SU-DHL-6 (cell line): ENCODE measurements around the gene PDRG1.
"Not testable (repeated sequence)": the region's sequence is repeated elsewhere in the genome, so short reads cannot be mapped to it uniquely, and the experiment has no call there.

ENCODE experiments used
- H2AFZ ChIP-seq: fragments of 200-600 bp; sonication (generic); 2 replicates; pipeline ENCODE4 v1.6.1; 2014; ENCODE audit warnings: low read depth, mild to moderate bottlenecking, moderate library complexity, mixed read lengths, antibody characterized with exemption, low read length; ENCODE audit not compliant: severe bottlenecking
- H3F3A ChIP-seq: fragments of 200-600 bp; shearing (Covaris generic); 2 replicates; pipeline ENCODE4 v1.6.0; 2016; ENCODE audit warnings: antibody characterized with exemption, mild to moderate bottlenecking; ENCODE audit not compliant: insufficient read depth
- H3K27ac ChIP-seq: fragments of 200-600 bp; sonication (generic); 2 replicates; pipeline ENCODE4 v1.5.1; 2016; ENCODE audit warnings: low read depth, mild to moderate bottlenecking, low read length, moderate library complexity, mixed read lengths
- H3K27me3 ChIP-seq: fragments of 200-600 bp; sonication (generic), shearing (Covaris generic); 2 replicates; pipeline ENCODE4 v1.6.0; 2014; ENCODE audit warnings: mild to moderate bottlenecking, low read length
- H3K36me3 ChIP-seq: fragments of 200-600 bp; sonication (generic); 2 replicates; pipeline ENCODE4 v1.6.1; 2014; ENCODE audit warnings: mild to moderate bottlenecking, low read length, mixed read lengths
- H3K4me2 ChIP-seq: fragments of 300-600, 200-600 bp; shearing (Covaris generic), sonication (generic); 2 replicates; pipeline ENCODE4 v1.6.0; 2014; ENCODE audit warnings: low read length, low read depth, mild to moderate bottlenecking; ENCODE audit not compliant: poor library complexity, severe bottlenecking
- H3K4me3 ChIP-seq: fragments of 200-600 bp; sonication (generic); 2 replicates; pipeline ENCODE4 v1.5.1; 2014; ENCODE audit warnings: antibody characterized with exemption, low read length, mild to moderate bottlenecking, mixed read lengths; ENCODE audit not compliant: insufficient read depth, poor library complexity, severe bottlenecking
- H3K79me2 ChIP-seq: fragments of 200-600 bp; sonication (generic); 2 replicates; pipeline ENCODE4 v1.6.1; 2014; ENCODE audit warnings: mild to moderate bottlenecking, low read length, moderate library complexity; ENCODE audit not compliant: insufficient read depth
- H3K9ac ChIP-seq: fragments of 200-600 bp; sonication (generic); 2 replicates; pipeline ENCODE4 v1.7.0; 2014; ENCODE audit warnings: mild to moderate bottlenecking, low read length
- H3K9me2 ChIP-seq: fragments of 200-600 bp; sonication (generic); replicated peaks from 2 replicates; pipeline ENCODE4 v1.6.1; 2014; ENCODE audit warnings: low read length; ENCODE audit not compliant: insufficient read depth
- H3K9me3 ChIP-seq: fragments of 200-600 bp; sonication (generic); 2 replicates; pipeline ENCODE4 v1.6.1; 2014; ENCODE audit warnings: low read length, mixed read lengths; ENCODE audit not compliant: insufficient read depth
- H4K20me1 ChIP-seq: fragments of 200-600 bp; sonication (generic); 2 replicates; pipeline ENCODE4 v1.6.1; 2014; ENCODE audit warnings: low read depth, mild to moderate bottlenecking, antibody characterized with exemption, low read length, moderate library complexity, mixed read lengths
- CTCF ChIP-seq: fragments of 200-600 bp; sonication (generic); IDR thresholded peaks from one replicate; pipeline ENCODE4 v1.5.1; 2017; ENCODE audit warnings: antibody characterized with exemption, mild to moderate bottlenecking, low read length, moderate library complexity; ENCODE audit not compliant: insufficient read depth, poor library complexity, severe bottlenecking
- EZH2phosphoT487 ChIP-seq: fragments of 200-600 bp; sonication (generic), shearing (Covaris generic); conservative IDR thresholded peaks from 2 replicates; pipeline ENCODE4 v1.6.1; 2018; ENCODE audit warnings: mild to moderate bottlenecking, antibody characterized with exemption, low read length, moderate library complexity, mixed read lengths

PDRG1 gene

DNA sequence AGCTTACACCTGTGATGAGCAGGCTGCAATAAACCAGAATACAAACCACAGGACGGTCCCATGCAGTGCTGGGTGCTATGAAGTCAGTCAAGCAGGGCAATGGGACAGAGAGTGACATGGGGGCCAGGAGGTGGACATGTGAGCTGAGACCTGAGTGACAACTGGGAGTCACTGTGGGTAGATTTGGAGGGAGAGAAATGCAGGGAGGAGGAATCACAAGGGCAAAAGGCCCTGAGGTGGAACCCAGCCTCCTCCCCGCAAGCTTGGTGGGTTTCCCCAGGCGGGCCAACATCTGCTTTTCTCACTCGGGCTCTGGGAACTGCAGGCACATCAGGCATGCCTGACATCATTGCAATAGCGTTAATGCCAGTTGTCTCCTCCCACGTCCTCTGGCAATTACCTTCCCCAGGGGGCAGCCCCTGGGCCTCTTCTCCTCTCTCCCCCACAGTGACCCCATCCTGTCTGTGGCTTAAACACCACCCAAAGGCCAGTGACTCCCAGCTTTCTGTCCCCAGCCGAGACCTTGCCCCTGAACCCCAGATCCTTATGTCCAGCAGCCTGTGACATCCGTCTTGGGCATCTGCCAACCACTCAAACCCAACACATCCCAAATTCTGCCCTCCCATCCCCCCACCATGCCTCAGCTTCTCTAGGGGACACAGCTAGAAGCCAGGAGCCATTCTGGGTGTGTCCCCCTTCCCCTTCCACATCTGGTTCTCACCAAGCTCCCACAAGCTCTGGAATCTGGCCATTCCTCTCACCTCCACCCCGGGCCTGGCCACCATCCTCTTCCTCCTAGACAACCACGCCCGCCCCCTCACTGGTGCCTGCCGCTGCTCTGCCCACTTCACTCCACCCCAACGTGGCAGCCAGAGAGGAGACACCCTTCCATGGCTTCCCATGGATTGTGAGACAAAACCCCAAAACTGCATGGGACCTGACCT, 28.2 kb downstream of the PDRG1 start:
- H3K4me2 ChIP-seq = no peak overlapping the region
- peaks cover 2% of the 10 kb centered on the region; the same call in 1 of the 2 replicates for H3K27me3 ChIP-seq
- no peak overlapping the region for H2AFZ ChIP-seq

DNA sequence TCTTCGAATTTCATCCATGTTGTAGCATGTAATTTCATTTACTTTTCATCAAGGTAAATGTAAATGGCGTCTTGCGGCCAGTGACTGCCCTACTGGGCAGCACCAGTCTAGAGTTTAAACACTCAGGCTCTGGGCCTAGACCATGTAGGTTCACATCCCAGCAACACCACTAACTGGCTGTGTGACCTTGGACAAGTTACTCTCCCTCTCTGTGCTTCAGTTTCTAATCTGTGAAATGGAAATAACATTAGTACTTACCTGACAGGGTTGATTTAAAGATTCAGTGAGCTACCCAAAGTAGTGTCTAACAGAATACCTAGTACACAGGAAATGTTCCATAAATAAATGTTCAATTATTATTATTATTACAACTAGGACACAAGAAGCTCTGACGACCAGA, 29.3 kb downstream of the PDRG1 start:
- H3K4me2 ChIP-seq = no peak overlapping the region
- TF ChIP-seq EZH2phosphoT487 = no peak
- no peak for TF ChIP-seq CTCF
- H3K9ac ChIP-seq = no peak overlapping the region

More for the DNA sequence above, 28.2 kb downstream of the PDRG1 start:
- no peaks in the 10 kb centered on the region for H3K36me3 ChIP-seq
- H3F3A ChIP-seq = no peaks in the 10 kb centered on the region
- no peak overlapping the region for H3K4me3 ChIP-seq
- no peaks in the 10 kb centered on the region for H3K79me2 ChIP-seq
- no peak overlapping the region for H3K27ac ChIP-seq
- H4K20me1 ChIP-seq = no peaks in the 10 kb centered on the region
- TF ChIP-seq EZH2phosphoT487 (no peak), CTCF (no peak)
- H3K9me3 ChIP-seq = no peaks in the 10 kb centered on the region
- H3K9me2 ChIP-seq = no peaks in the 10 kb centered on the region
- H3K9ac ChIP-seq = no peak overlapping the region

GRCh38 chr20:31922181-31922580, 29.7 kb downstream of the PDRG1 start:
- Histone ChIP-seq H3K27me3 (no peaks in the 10 kb centered on the region), H3F3A (no peaks in the 10 kb centered on the region), H3K36me3 (no peaks in the 10 kb centered on the region), H4K20me1 (no peaks in the 10 kb centered on the region), H3K9ac (no peak overlapping the region), H3K79me2 (no peaks in the 10 kb centered on the region), H3K4me2 (no peak overlapping the region), H3K9me2 (no peaks in the 10 kb centered on the region), H3K9me3 (no peaks in the 10 kb centered on the region), H3K4me3 (no peak overlapping the region), H3K27ac (no peak overlapping the region), H2AFZ (no peak overlapping the region)
- no peak for TF ChIP-seq EZH2phosphoT487

More for the DNA sequence above, 29.3 kb downstream of the PDRG1 start:
- H3F3A ChIP-seq = no peaks in the 10 kb centered on the region
- no peaks in the 10 kb centered on the region; the same call in 1 of the 2 replicates for H3K27me3 ChIP-seq
- H4K20me1 ChIP-seq = no peaks in the 10 kb centered on the region
- H3K9me3 ChIP-seq = no peaks in the 10 kb centered on the region
- no peaks in the 10 kb centered on the region for H3K36me3 ChIP-seq
- H3K9me2 ChIP-seq = no peaks in the 10 kb centered on the region
- no peaks in the 10 kb centered on the region for H3K79me2 ChIP-seq
- H3K4me3 ChIP-seq = no peak overlapping the region
- no peak overlapping the region for H2AFZ ChIP-seq
- no peak overlapping the region for H3K27ac ChIP-seq

GRCh38 chr20:31921480-31921879, 30.4 kb downstream of the PDRG1 start:
- H3F3A ChIP-seq, H3K27ac ChIP-seq: not testable (repeated sequence)

More at GRCh38 chr20:31921480-31921879, 30.4 kb downstream of the PDRG1 start:
- not testable (repeated sequence) for H3K4me3 ChIP-seq, H3K79me2 ChIP-seq, H4K20me1 ChIP-seq, H3K9me2 ChIP-seq, H3K27me3 ChIP-seq, H3K9me3 ChIP-seq, H3K36me3 ChIP-seq, H3K4me2 ChIP-seq, H3K9ac ChIP-seq, H2AFZ ChIP-seq
